HAP-1 (cell line): ENCODE data around the gene EIF1AD.
"Not testable (repeated sequence)": the region's sequence is repeated elsewhere in the genome, so short reads cannot be mapped to it uniquely, and the experiment has no call there.

Experiments
- DNase-seq, 2 experiments: peaks; one replicate each; pipeline ENCODE4 v3.0.0-alpha.2; 2016 to 2020; ENCODE audit warnings: low spot score in 2 of 2
- H3K27me3 ChIP-seq: fragments of 250-450 bp; sonication (Bioruptor Pico); 2 replicates; pipeline ENCODE4 v1.5.1; 2020; ENCODE audit warnings: low read depth, mild to moderate bottlenecking, moderate library complexity
- H3K36me3 ChIP-seq: fragments of 250-450 bp; sonication (Bioruptor Pico); replicated peaks from 2 replicates; pipeline ENCODE4 v1.5.1; 2020; ENCODE audit warnings: mild to moderate bottlenecking
- H3K4me1 ChIP-seq: fragments of 250-450 bp; sonication (Bioruptor Pico); 2 replicates; pipeline ENCODE4 v1.5.1; 2020; ENCODE audit warnings: mild to moderate bottlenecking
- H3K4me3 ChIP-seq: fragments of 250-450 bp; sonication (Bioruptor Pico); 2 replicates; pipeline ENCODE4 v1.5.1; 2020; ENCODE audit warnings: mild to moderate bottlenecking, moderate library complexity
- H3K9me3 ChIP-seq: fragments of 250-450 bp; sonication (Bioruptor Pico); 2 replicates; pipeline ENCODE4 v1.5.1; 2020; ENCODE audit warnings: mild to moderate bottlenecking, moderate library complexity
- in situ Hi-C: fragments of 300-500 bp; cut with MboI; formaldehyde crosslinking; loops from 3 replicates; pipeline ENCODE4 v1.14.3; 2020; ENCODE audit warnings: low sequenced_read_pairs, inconsistent platforms, mixed read lengths

Gene EIF1AD

GRCh38 chr11:66015454-66015881, 13.5 kb upstream of the EIF1AD start:
- Histone ChIP-seq H3K27me3 (no peaks in the 10 kb centered on the region), H3K36me3 (no peaks in the 10 kb centered on the region), H3K9me3 (no peaks in the 10 kb centered on the region), H3K4me3 (no peak overlapping the region), H3K4me1 (no peaks in the 10 kb centered on the region)
- no peak for DNase-seq
- in situ Hi-C loops, result no loop called here

GRCh38 chr11:66014804-66015453, 13.0 kb upstream of the EIF1AD start:
- H3K4me3 ChIP-seq, result no peak overlapping the region
- no peak for DNase-seq
- no peaks in the 10 kb centered on the region for H3K9me3 ChIP-seq
- in situ Hi-C loops, result no loop called here
- no peaks in the 10 kb centered on the region for H3K4me1 ChIP-seq
- H3K27me3 ChIP-seq, result no peaks in the 10 kb centered on the region
- H3K36me3 ChIP-seq, result no peaks in the 10 kb centered on the region

GRCh38 chr11:66013762-66014100, 11.8 kb upstream of the EIF1AD start:
- Histone ChIP-seq H3K9me3 (no peaks in the 10 kb centered on the region), H3K4me3 (no peak overlapping the region), H3K27me3 (no peaks in the 10 kb centered on the region), H3K36me3 (no peaks in the 10 kb centered on the region), H3K4me1 (no peaks in the 10 kb centered on the region)
- DNase-seq, result no peak
- in situ Hi-C loops, result no loop called here

GRCh38 chr11:66012946-66013761, 11.2 kb upstream of the EIF1AD start:
- H3K27me3 ChIP-seq, result no peaks in the 10 kb centered on the region
- H3K4me1 ChIP-seq, result no peaks in the 10 kb centered on the region
- in situ Hi-C loops, result no loop called here
- no peaks in the 10 kb centered on the region for H3K9me3 ChIP-seq
- no peak overlapping the region for H3K4me3 ChIP-seq
- DNase-seq, result no peak
- H3K36me3 ChIP-seq, result no peaks in the 10 kb centered on the region

GRCh38 chr11:66012371-66012945, 10.5 kb upstream of the EIF1AD start:
- no peaks in the 10 kb centered on the region for H3K27me3 ChIP-seq
- H3K4me1 ChIP-seq, result no peaks in the 10 kb centered on the region
- H3K4me3 ChIP-seq, result no peak overlapping the region
- no peaks in the 10 kb centered on the region for H3K36me3 ChIP-seq
- DNase-seq, result no peak
- in situ Hi-C loops, result no loop called here
- no peaks in the 10 kb centered on the region for H3K9me3 ChIP-seq

GRCh38 chr11:66011785-66012303, 9.9 kb upstream of the EIF1AD start, which contains the start of gene CST6:
Gene CST6 (plus strand): TSS chr11:66012008. CDS start chr11:66012045, 37 bp downstream.
- Histone ChIP-seq H3K36me3 (no peaks in the 10 kb centered on the region), H3K27me3 (no peaks in the 10 kb centered on the region), H3K9me3 (no peaks in the 10 kb centered on the region), H3K4me1 (no peaks in the 10 kb centered on the region), H3K4me3 (no peak within 1 kb of the TSS)
- no peak for DNase-seq
- in situ Hi-C loops, result no loop called here

- DNase-seq, result no peak
- H3K27me3 ChIP-seq, result no peaks in the 10 kb centered on the region
- H3K36me3 ChIP-seq, result peaks cover under 1% of the 10 kb centered on the region
- no peaks in the 10 kb centered on the region for H3K9me3 ChIP-seq
- no peaks in the 10 kb centered on the region for H3K4me1 ChIP-seq
- in situ Hi-C loops, result no loop called here
- no peak overlapping the region for H3K4me3 ChIP-seq
These were observed 9.4 kb upstream of the EIF1AD start for GRCh38 chr11:66011239-66011784.

GRCh38 chr11:66010036-66010435, 8.1 kb upstream of the EIF1AD start:
- DNase-seq, H3K27me3 ChIP-seq, H3K4me3 ChIP-seq, H3K4me1 ChIP-seq, H3K9me3 ChIP-seq, in situ Hi-C loops: not testable (repeated sequence)
- peaks cover 11% of the 10 kb centered on the region for H3K36me3 ChIP-seq

GRCh38 chr11:66008468-66009101, 6.6 kb upstream of the EIF1AD start:
- DNase-seq, result peak in 1 of 2 experiments; percentile 53
- Histone ChIP-seq H3K4me1 (no peaks in the 10 kb centered on the region), H3K36me3 (peaks cover 24% of the 10 kb centered on the region), H3K27me3 (no peaks in the 10 kb centered on the region), H3K9me3 (no peaks in the 10 kb centered on the region), H3K4me3 (no peak overlapping the region)
- in situ Hi-C loops, result no loop called here

- Histone ChIP-seq H3K4me3 (no peak overlapping the region), H3K27me3 (no peaks in the 10 kb centered on the region), H3K9me3 (no peaks in the 10 kb centered on the region), H3K4me1 (no peaks in the 10 kb centered on the region), H3K36me3 (peaks cover 27% of the 10 kb centered on the region)
- no peak for DNase-seq
- in situ Hi-C loops, result no loop called here
These were observed 6.1 kb upstream of the EIF1AD start for GRCh38 chr11:66008095-66008467.

- in situ Hi-C loops, result no loop called here
- H3K4me1 ChIP-seq, result no peaks in the 10 kb centered on the region
These were observed 5.3 kb upstream of the EIF1AD start for GRCh38 chr11:66007201-66007634.

GRCh38 chr11:66006891-66007176, 4.9 kb upstream of the EIF1AD start:
- no peak overlapping the region for H3K4me3 ChIP-seq
- no peaks in the 10 kb centered on the region for H3K4me1 ChIP-seq
- DNase-seq, result no peak
- in situ Hi-C loops, result no loop called here
- no peaks in the 10 kb centered on the region for H3K9me3 ChIP-seq
- H3K27me3 ChIP-seq, result no peaks in the 10 kb centered on the region
- H3K36me3 ChIP-seq, result peaks cover 27% of the 10 kb centered on the region

More at GRCh38 chr11:66007201-66007634, 5.3 kb upstream of the EIF1AD start:
- Histone ChIP-seq H3K4me3 (no peak overlapping the region), H3K36me3 (peaks cover 27% of the 10 kb centered on the region), H3K9me3 (no peaks in the 10 kb centered on the region), H3K27me3 (no peaks in the 10 kb centered on the region)
- DNase-seq, result no peak

GRCh38 chr11:66006134-66006890, 4.4 kb upstream of the EIF1AD start:
- DNase-seq, result no peak
- no peaks in the 10 kb centered on the region for H3K4me1 ChIP-seq
- H3K27me3 ChIP-seq, result no peaks in the 10 kb centered on the region
- peaks cover 27% of the 10 kb centered on the region for H3K36me3 ChIP-seq
- no peak overlapping the region for H3K4me3 ChIP-seq
- no peaks in the 10 kb centered on the region for H3K9me3 ChIP-seq
- in situ Hi-C loops, result no loop called here
